ENCODE results near the gene FREY1.

DNA sequence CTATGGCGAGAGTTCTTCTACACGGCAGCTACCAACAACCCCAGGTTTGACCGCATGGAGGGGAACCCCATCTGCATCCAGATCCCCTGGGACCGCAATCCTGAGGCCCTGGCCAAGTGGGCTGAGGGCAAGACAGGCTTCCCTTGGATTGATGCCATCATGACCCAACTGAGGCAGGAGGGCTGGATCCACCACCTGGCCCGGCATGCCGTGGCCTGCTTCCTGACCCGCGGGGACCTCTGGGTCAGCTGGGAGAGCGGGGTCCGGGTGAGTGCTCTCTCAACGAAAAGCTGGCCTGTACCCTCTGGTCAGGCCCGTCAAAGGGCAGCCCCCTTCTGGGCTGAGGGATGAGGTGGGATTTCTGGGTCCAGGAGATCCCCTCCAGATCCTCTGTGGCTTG is 37.5 kb downstream of the FREY1 start:
- TF ChIP-seq POLR2A (IDR thresholded peaks at IDR 0.05) (no peak), CTCF (IDR thresholded peaks at IDR 0.05) (no peak)

Data from Peyer's patch (tissue), 4 donors.